ENCODE data around the gene MRGPRX3. TPM values are rescaled to one million over a fixed set of nuclear protein-coding genes. Genes with fewer than 3 reads are reported as not detected.
A peak's percentile ranks its signal among the peaks of the same experiment; 100 is the strongest.

MRGPRX3 gene
- total RNA-seq, 4 donors from 2014 or later, result not detected

DNA sequence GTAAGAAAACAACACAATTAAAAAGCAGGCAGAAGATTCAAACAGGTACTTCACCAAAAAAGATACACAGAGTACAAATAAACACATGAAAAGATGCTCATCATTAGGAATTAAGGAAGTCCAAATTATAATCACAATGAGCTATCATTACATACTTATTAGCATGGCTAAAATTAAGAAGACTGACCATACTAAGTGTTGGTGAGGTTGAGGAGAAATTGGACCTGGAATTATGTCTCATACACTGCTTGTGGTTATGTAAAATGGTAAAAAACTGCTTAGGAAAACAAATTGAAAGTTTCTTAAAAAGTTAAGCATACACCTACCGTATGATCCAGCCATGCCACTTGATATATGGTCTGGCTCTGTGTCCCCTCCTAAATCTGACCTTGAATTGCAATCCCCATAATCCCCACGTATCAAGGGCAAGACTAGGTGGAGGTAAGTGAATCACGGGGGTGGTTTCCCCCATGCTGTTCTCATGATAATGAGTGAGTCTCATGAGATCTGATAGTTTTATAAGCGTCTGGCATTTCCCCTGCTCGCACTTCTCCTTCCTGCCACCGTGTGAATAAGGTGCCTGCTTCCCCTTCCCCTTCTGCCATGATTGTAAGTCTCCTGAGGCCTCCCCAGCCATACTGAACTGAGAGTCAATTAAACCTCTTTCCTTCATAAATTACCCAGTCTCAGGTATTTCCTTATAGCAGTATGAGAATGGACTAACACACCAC lies 31.3 kb upstream of the MRGPRX3 start:
- no peak overlapping the region for H3K27ac ChIP-seq
- H3K27me3 ChIP-seq, result no peaks in the 10 kb centered on the region
- peaks cover 15% of the 10 kb centered on the region for H3K4me1 ChIP-seq
- no peak for DNase-seq (ENCODE audit: low spot score in 2 of 2)
- 74% methylated on average over 6 of the region's 6 CpGs for WGBS
- TF ChIP-seq POLR2AphosphoS5 (IDR thresholded peaks at IDR 0.05), result no peak
- peaks cover 26% of the 10 kb centered on the region for H3K36me3 ChIP-seq
- no peak overlapping the region for H3K4me3 ChIP-seq
- no peaks in the 10 kb centered on the region for H3K9me3 ChIP-seq

GRCh38 chr11:18105086-18105801 lies 27.1 kb upstream of the MRGPRX3 start:
- Histone ChIP-seq H3K36me3 (peaks cover 17% of the 10 kb centered on the region), H3K27me3 (peaks cover 3% of the 10 kb centered on the region), H3K4me1 (peaks cover 19% of the 10 kb centered on the region), H3K9me3 (no peaks in the 10 kb centered on the region), H3K27ac (no peak overlapping the region), H3K4me3 (peak overlapping the region; percentile 87)
- no peak for TF ChIP-seq POLR2AphosphoS5 (IDR thresholded peaks at IDR 0.05)
- TF ChIP-seq POLR2A (IDR thresholded peaks at IDR 0.05), result no peak
- TF ChIP-seq EP300 (IDR thresholded peaks at IDR 0.05), result no peak
- TF ChIP-seq CTCF (IDR thresholded peaks at IDR 0.05), result no peak
- 22% methylated on average over 29 of the region's 29 CpGs for WGBS
- no peak for DNase-seq (ENCODE audit: low spot score in 2 of 2)

DNA sequence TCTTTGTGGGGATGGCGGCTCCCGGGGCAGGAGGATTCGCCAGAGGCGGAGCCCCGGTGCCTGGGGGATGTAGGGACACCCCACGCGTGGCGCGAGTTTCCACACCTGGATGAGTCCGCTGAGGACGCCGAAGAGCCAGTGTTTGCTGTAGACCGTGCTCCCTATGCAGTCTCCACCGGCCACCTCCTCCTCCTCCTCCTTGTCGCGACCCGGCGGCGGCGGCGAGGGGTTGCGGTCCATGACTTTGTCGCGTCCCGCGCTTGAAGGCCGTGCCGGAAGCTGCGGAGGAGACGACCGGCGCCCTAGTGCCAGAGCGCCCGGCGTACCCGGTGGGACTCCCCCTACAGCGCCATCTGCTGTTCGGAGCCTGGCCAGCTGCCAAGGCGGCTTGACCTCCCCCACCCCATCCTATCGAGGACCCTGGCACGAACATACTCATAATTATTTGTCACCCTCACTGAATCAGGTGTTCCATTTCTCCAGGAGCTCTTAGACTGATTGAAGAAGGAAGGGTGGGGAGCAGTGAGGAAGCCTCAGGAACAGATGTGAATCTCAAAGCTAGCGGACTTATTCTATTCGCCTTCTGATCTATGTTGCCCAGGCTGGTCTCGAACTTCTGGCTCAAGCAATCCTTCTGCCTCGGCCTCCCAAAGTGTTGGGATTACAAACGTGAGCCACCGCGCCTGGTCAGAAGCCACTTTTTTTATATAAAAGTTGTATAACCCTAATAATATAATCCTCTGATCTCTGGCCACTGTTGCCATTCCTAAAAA lies 26.4 kb upstream of the MRGPRX3 start, which contains the start of gene SAAL1:
Gene SAAL1, minus strand, starts transcription at position 281 of the 773 bp plus-strand sequence. Its CDS starts 41 bp downstream, at position 240.
- H3K27me3 ChIP-seq, result peaks cover 5% of the 10 kb centered on the region
- TF ChIP-seq POLR2A (IDR thresholded peaks at IDR 0.05), result peak in 1 of 2 donors; percentile 20
- TF ChIP-seq EP300 (IDR thresholded peaks at IDR 0.05), result no peak
- TF ChIP-seq CTCF (IDR thresholded peaks at IDR 0.05), result peak; percentile 12 to 51
- WGBS, result 10% methylated on average over 17 of the region's 48 CpGs
- H3K36me3 ChIP-seq, result peaks cover 15% of the 10 kb centered on the region
- no peak within 1 kb of the TSS for H3K27ac ChIP-seq
- peak; percentile 87 to 91 for DNase-seq (ENCODE audit: low spot score in 2 of 2)
- peaks cover 19% of the 10 kb centered on the region for H3K4me1 ChIP-seq
- H3K9me3 ChIP-seq, result no peaks in the 10 kb centered on the region
- H3K4me3 ChIP-seq, result peak within 1 kb of the TSS; percentile 87

- peaks cover 10% of the 10 kb centered on the region for H3K27me3 ChIP-seq
- no peak overlapping the region for H3K27ac ChIP-seq
- DNase-seq (ENCODE audit: low spot score in 2 of 2), result no peak
- 76% methylated on average over 9 of the region's 9 CpGs for WGBS
- H3K4me1 ChIP-seq, result peaks cover 19% of the 10 kb centered on the region
- H3K36me3 ChIP-seq, result peaks cover 10% of the 10 kb centered on the region
- no peaks in the 10 kb centered on the region for H3K9me3 ChIP-seq
- no peak overlapping the region for H3K4me3 ChIP-seq
- TF ChIP-seq CTCF (IDR thresholded peaks at IDR 0.05), result no peak
- TF ChIP-seq EP300 (IDR thresholded peaks at IDR 0.05), result no peak
- TF ChIP-seq POLR2AphosphoS5 (IDR thresholded peaks at IDR 0.05), result no peak
- TF ChIP-seq POLR2A (IDR thresholded peaks at IDR 0.05), result no peak
These were observed 25.7 kb upstream of the MRGPRX3 start for GRCh38 chr11:18106688-18107087.

- 61% methylated on average over 3 of the region's 3 CpGs for WGBS
- Histone ChIP-seq H3K27ac (no peak overlapping the region), H3K36me3 (no peaks in the 10 kb centered on the region), H3K27me3 (peaks cover 15% of the 10 kb centered on the region), H3K9me3 (no peaks in the 10 kb centered on the region), H3K4me1 (peaks cover 19% of the 10 kb centered on the region), H3K4me3 (no peak overlapping the region)
- no peak for DNase-seq (ENCODE audit: low spot score in 2 of 2)
- TF ChIP-seq POLR2AphosphoS5 (IDR thresholded peaks at IDR 0.05) (no peak), POLR2A (IDR thresholded peaks at IDR 0.05) (no peak), CTCF (IDR thresholded peaks at IDR 0.05) (no peak), EP300 (IDR thresholded peaks at IDR 0.05) (no peak)
These were observed 24.1 kb upstream of the MRGPRX3 start for GRCh38 chr11:18108254-18108653.

All from suprapubic skin (tissue), 4 donors.